Measurements from ENCODE around the gene ESD.

GRCh38 chr13:46736541-46737310, 60.2 kb downstream of the ESD start:
- no peak for TF ChIP-seq CTCF (IDR thresholded peaks at IDR 0.05)
- no peak for TF ChIP-seq POLR2A (IDR thresholded peaks at IDR 0.05)
